GM12865 (cell line): ENCODE results near the gene CFAP298.
A peak's percentile ranks its signal among the peaks of the same experiment; 100 is the strongest.
"Not testable (repeated sequence)": the region's sequence is repeated elsewhere in the genome, so short reads cannot be mapped to it uniquely, and the experiment has no call there.

ENCODE experiments used
- DNase-seq: peaks from one replicate; pipeline ENCODE4 v3.0.0; 2010; ENCODE audit warnings: low read depth
- H3K4me3 ChIP-seq: 2 replicates; pipeline ENCODE4 v1.5.1; 2011; ENCODE audit warnings: mild to moderate bottlenecking, low read depth, low read length, control low read depth
- TF ChIP-seq, protein P1 (sequence below): IDR thresholded peaks from 2 replicates; pipeline ENCODE4 v1.5.1; 2011; ENCODE audit warnings: low read length, control low read depth, low read depth, inconsistent platforms; ENCODE audit not compliant: insufficient read depth; ENCODE audit errors: missing control alignments

Gene CFAP298, protein sequence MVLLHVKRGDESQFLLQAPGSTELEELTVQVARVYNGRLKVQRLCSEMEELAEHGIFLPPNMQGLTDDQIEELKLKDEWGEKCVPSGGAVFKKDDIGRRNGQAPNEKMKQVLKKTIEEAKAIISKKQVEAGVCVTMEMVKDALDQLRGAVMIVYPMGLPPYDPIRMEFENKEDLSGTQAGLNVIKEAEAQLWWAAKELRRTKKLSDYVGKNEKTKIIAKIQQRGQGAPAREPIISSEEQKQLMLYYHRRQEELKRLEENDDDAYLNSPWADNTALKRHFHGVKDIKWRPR

DNA sequence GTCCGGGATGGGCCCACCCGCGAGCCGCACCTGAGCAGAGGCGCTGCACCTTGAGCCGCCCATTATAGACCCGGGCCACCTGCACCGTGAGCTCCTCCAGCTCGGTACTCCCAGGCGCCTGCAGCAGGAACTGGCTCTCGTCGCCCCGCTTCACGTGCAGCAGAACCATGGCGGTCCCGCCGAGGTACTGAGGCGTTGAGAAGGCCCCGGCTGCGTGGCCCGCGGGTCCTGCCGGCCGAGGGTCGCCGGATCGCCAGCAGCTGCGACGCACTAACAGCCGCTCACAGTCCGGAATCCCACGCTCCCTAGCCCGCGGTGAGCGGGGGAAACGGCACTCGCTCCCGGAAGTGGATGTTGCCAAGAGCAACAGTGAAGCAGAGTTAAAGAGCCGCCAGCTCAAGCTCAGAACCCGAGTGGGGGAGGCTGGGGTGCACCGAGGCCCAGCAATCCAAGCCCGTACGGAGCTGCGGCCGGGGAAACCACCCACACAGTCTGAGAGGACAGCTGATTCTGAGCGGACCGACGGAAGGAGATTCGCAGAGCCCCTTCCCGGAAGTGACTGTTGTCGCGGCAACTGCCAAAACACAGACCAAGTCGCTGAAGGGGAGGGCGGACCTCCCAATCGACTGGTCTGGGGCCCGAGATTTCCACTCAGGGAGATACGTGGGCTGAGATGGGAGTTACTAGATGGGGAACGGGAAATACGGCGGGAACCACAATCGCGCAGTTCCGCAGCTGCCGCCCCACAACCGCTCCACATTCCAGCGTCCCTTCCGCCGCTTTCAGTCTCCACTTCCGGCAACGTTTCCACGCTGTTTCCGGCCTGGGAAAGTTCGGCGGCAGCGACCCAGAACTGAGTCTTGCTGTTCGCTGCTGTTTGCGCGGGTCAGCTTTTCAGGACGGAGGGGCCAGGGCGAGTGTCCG lies at the start of gene CFAP298:
Gene CFAP298, minus strand, starts transcription at position 303 of the 924 bp plus-strand sequence. Its CDS starts 134 bp downstream, at position 169.
- peak within 1 kb of the TSS; percentile 83 for H3K4me3 ChIP-seq
- TF ChIP-seq, protein P1, sequence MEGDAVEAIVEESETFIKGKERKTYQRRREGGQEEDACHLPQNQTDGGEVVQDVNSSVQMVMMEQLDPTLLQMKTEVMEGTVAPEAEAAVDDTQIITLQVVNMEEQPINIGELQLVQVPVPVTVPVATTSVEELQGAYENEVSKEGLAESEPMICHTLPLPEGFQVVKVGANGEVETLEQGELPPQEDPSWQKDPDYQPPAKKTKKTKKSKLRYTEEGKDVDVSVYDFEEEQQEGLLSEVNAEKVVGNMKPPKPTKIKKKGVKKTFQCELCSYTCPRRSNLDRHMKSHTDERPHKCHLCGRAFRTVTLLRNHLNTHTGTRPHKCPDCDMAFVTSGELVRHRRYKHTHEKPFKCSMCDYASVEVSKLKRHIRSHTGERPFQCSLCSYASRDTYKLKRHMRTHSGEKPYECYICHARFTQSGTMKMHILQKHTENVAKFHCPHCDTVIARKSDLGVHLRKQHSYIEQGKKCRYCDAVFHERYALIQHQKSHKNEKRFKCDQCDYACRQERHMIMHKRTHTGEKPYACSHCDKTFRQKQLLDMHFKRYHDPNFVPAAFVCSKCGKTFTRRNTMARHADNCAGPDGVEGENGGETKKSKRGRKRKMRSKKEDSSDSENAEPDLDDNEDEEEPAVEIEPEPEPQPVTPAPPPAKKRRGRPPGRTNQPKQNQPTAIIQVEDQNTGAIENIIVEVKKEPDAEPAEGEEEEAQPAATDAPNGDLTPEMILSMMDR: no peak
- peak; percentile 95 for DNase-seq

DNA sequence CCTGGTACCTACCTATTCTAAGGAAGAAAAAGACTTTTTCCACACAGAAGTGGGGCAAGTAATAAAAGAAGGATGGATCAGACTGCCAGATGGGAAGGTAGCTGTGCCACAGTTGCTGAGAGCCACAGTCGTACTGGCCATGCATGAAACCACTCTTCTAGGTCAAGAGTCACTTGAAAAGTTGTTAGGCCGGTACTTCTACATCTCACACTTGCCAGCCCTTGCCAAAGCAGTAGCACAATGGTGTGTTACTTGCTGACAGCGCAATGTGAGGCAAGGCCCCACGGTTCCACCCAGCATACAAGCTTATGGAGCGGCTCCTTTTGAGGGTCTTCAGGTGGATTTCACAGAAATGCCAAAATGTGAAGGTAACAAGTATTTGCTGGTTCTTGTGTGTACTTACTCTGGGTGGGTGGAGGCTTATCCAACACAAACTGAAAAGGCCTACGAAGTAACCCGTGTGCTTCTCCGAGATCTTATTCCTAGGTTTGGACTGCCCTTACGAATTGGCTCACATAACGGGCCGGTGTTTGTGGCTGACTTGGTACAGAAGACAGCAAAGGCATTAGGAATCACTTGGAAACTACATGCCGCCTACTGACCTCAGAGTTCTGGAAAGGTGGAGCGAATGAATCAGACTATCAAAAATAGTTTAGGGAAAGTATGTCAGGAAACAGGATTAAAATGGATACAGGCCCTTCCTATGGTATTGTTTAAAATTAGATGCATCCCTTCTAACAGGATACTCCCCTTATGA lies 49.0 kb upstream of the CFAP298 start:
- DNase-seq, H3K4me3 ChIP-seq: not testable (repeated sequence)

DNA sequence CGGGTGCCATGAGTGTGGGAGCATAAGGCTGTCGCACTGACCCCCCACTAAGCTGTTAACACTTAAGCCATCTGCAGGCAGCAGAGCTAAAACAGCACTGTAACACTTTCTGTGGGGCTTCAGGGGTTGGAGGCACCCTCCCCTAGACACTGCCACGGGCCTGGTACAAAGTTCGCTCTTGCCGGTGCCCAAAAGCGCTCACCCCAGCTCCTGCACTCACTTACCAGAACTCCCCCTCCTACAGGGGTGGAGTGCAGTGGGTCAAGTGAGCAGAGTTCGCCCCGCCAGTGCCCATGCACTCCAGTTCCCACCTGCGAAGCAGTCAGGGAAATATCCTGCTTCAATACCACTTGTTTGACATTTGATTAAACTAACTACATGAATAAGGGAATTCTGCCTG lies 46.3 kb upstream of the CFAP298 start:
- TF ChIP-seq, protein P1: no peak
- no peak for DNase-seq
- no peak overlapping the region for H3K4me3 ChIP-seq

DNA sequence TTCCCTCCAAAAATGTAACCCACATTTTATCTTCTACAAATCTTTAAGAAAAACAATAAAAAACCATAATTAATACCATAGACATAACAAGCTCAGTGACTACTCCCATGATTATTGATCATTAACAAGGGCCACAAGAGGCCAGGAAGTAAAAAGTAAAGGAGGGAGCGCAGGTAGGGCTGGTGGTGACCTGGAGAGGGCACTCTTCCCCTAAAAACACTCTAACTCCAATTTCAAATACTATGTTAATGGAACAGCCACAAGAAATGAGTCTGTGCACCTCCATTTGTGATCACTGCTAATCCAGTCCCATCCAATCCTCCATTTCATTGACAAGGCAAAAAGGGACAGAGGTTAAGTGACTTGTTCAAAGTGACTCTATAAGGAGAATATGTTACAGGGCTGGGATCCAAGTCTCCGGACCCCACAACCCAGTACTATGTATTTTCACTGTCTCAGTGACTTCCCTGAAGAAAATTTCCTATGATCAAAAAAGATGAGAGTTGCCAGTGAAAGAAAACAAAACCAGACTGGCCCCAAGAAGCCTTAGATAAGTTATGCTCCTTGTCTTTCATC lies 41.2 kb upstream of the CFAP298 start:
- DNase-seq: peak; percentile 49
- TF ChIP-seq, protein P1: peak; percentile 65
- H3K4me3 ChIP-seq: no peak overlapping the region

DNA sequence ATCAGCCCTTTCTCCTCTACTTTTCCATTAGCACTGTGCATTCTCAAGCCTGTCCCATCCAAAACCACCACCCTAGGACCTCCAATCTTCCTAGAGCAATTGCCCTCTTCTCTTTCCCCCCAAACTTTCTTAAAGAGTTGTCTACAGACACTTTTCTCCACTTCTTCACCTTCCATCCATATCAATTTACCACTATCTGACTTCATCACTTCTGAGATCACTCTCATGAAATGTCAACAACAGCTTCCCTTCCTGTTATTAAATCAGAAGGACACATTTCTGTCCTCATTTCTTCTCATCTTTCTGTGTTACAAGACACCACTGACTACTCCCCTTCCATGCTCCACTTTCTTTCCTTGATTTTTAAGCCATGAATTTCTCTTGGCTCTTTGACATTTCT lies 36.0 kb upstream of the CFAP298 start:
- H3K4me3 ChIP-seq: no peak overlapping the region
- TF ChIP-seq, protein P1: no peak
- DNase-seq: no peak

DNA sequence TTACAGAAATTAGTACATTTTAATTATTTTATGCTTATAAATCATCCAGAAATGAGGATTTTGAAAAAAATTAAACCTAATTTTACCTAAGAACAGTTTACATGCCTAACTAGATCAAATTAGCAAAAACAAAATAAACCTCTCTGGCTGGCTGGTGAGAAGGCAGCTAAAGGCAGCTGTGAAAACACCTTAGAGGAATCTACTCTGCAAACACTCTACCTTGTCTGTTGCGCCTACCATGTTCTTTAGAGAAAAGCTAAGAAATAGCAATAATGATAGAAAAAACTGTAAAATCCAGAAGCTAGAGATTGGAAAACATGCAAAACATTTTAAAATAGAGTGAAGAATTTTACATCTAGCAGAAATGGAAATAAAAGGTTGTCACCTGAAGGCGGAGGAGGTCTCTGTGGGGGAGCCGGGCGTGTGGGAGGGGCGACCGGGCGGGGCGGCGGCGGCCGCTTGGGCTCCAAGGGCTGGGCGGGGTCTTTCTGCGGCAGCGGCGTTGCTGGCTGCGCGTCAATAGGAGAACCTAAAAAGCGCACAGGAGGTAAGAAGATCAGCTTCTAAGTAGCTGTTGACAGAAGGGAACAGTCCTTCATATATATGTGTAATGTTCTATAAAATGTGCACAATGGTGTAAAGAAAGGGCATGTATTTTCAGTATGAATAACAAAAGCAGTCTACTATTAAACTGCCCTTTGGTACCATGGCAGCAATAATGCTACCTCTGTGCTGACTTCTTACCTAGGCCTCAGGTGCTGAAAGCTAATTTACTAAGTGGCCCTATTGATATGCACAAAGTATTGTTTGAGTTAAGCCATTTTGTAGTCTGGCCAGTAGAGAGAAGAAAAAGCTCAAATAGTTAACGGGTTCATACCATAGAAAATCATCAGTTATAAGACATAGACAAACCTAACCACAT lies 33.3 kb upstream of the CFAP298 start:
- TF ChIP-seq, protein P1: no peak
- H3K4me3 ChIP-seq: no peak overlapping the region
- no peak for DNase-seq
